Measurements from ENCODE around the gene MRFAP1.
"Not testable (repeated sequence)": the region's sequence is repeated elsewhere in the genome, so short reads cannot be mapped to it uniquely, and the experiment has no call there.

MRFAP1 gene

GRCh38 chr4:6643141-6643847 is 2.8 kb downstream of the MRFAP1 start:
- no peak overlapping the region for H3K4me3 ChIP-seq (ENCODE audit: low read depth, low read length)
- no peak for DNase-seq (ENCODE audit: low read depth, low spot score)
- no peak for TF ChIP-seq CTCF (IDR thresholded peaks at IDR 0.05; ENCODE audit: low read depth, low read length)
- in situ Hi-C loops (cut with HindIII; ENCODE audit: low sequenced_read_pairs), result no loop called here

GRCh38 chr4:6644792-6645530 is 4.5 kb downstream of the MRFAP1 start:
- in situ Hi-C loops (cut with HindIII; ENCODE audit: low sequenced_read_pairs), result no loop called here
- DNase-seq (ENCODE audit: low read depth, low spot score), result no peak
- TF ChIP-seq CTCF (IDR thresholded peaks at IDR 0.05; ENCODE audit: low read depth, low read length), result no peak
- no peak overlapping the region for H3K4me3 ChIP-seq (ENCODE audit: low read depth, low read length)

- TF ChIP-seq CTCF (IDR thresholded peaks at IDR 0.05; ENCODE audit: low read depth, low read length), result no peak
- no peak for DNase-seq (ENCODE audit: low read depth, low spot score)
- no peak overlapping the region for H3K4me3 ChIP-seq (ENCODE audit: low read depth, low read length)
- in situ Hi-C loops (cut with HindIII; ENCODE audit: low sequenced_read_pairs), result no loop called here
Measured at GRCh38 chr4:6647169-6647568, 6.7 kb downstream of the MRFAP1 start.

- no peak for TF ChIP-seq CTCF (IDR thresholded peaks at IDR 0.05; ENCODE audit: low read depth, low read length)
- no peak for DNase-seq (ENCODE audit: low read depth, low spot score)
- no peak overlapping the region for H3K4me3 ChIP-seq (ENCODE audit: low read depth, low read length)
- in situ Hi-C loops (cut with HindIII; ENCODE audit: low sequenced_read_pairs), result no loop called here
Measured at GRCh38 chr4:6647582-6648230, 7.2 kb downstream of the MRFAP1 start.

GRCh38 chr4:6649216-6649615 is 8.7 kb downstream of the MRFAP1 start:
- no peak for TF ChIP-seq CTCF (IDR thresholded peaks at IDR 0.05; ENCODE audit: low read depth, low read length)
- no peak overlapping the region for H3K4me3 ChIP-seq (ENCODE audit: low read depth, low read length)
- no peak for DNase-seq (ENCODE audit: low read depth, low spot score)
- in situ Hi-C loops (cut with HindIII; ENCODE audit: low sequenced_read_pairs), result no loop called here

- in situ Hi-C loops (cut with HindIII; ENCODE audit: low sequenced_read_pairs), result not testable (repeated sequence)
Measured at GRCh38 chr4:6654211-6654610, 13.7 kb downstream of the MRFAP1 start.

GRCh38 chr4:6655291-6655690 is 14.8 kb downstream of the MRFAP1 start:
- H3K4me3 ChIP-seq (ENCODE audit: low read depth, low read length); in situ Hi-C loops (cut with HindIII; ENCODE audit: low sequenced_read_pairs); DNase-seq (ENCODE audit: low read depth, low spot score): not testable (repeated sequence)

More at GRCh38 chr4:6654211-6654610, 13.7 kb downstream of the MRFAP1 start:
- not testable (repeated sequence) for DNase-seq (ENCODE audit: low read depth, low spot score); H3K4me3 ChIP-seq (ENCODE audit: low read depth, low read length)

Data from astrocyte of the spinal cord (primary cell).